Measurements from ENCODE around the gene EXOC1.

DNA sequence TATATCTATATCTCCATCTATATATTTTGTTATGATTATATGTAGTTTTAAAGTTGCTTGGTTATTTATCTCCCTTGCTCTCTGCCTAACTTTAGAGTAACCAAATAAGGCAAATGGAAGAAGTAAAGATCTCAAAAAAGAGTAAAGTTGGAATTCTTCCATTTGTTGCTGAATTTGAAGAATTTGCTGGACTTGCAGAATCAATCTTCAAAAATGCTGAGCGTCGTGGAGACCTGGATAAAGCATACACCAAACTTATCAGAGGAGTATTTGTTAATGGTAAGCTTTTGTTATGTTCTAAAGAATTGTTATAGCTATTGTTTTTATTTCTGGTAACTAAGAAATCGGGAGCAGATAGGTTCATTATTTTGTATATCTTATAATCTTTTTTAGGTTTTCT lies 43.2 kb downstream of the EXOC1 start:
- TF ChIP-seq NFIC (IDR thresholded peaks at IDR 0.05) (no peak), TEAD4 (IDR thresholded peaks at IDR 0.05) (no peak), TAF1 (IDR thresholded peaks at IDR 0.05; ENCODE audit: low read depth) (no peak), ZBTB7A (IDR thresholded peaks at IDR 0.05; ENCODE audit: low read depth) (no peak), EP300 (IDR thresholded peaks at IDR 0.05; ENCODE audit: borderline replicate concordance) (no peak), CEBPB (IDR thresholded peaks at IDR 0.05) (no peak), YY1 (IDR thresholded peaks at IDR 0.05; ENCODE audit: low read depth) (no peak), RAD21 (IDR thresholded peaks at IDR 0.05; ENCODE audit: low read depth) (no peak), CREB1 (IDR thresholded peaks at IDR 0.05; ENCODE audit: low read depth) (no peak), FOXM1 (IDR thresholded peaks at IDR 0.05; ENCODE audit: borderline replicate concordance, low read depth) (no peak)
- TF ChIP-seq, protein P1, sequence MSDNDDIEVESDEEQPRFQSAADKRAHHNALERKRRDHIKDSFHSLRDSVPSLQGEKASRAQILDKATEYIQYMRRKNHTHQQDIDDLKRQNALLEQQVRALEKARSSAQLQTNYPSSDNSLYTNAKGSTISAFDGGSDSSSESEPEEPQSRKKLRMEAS (IDR thresholded peaks at IDR 0.05): no peak
- TF ChIP-seq, protein P2, sequence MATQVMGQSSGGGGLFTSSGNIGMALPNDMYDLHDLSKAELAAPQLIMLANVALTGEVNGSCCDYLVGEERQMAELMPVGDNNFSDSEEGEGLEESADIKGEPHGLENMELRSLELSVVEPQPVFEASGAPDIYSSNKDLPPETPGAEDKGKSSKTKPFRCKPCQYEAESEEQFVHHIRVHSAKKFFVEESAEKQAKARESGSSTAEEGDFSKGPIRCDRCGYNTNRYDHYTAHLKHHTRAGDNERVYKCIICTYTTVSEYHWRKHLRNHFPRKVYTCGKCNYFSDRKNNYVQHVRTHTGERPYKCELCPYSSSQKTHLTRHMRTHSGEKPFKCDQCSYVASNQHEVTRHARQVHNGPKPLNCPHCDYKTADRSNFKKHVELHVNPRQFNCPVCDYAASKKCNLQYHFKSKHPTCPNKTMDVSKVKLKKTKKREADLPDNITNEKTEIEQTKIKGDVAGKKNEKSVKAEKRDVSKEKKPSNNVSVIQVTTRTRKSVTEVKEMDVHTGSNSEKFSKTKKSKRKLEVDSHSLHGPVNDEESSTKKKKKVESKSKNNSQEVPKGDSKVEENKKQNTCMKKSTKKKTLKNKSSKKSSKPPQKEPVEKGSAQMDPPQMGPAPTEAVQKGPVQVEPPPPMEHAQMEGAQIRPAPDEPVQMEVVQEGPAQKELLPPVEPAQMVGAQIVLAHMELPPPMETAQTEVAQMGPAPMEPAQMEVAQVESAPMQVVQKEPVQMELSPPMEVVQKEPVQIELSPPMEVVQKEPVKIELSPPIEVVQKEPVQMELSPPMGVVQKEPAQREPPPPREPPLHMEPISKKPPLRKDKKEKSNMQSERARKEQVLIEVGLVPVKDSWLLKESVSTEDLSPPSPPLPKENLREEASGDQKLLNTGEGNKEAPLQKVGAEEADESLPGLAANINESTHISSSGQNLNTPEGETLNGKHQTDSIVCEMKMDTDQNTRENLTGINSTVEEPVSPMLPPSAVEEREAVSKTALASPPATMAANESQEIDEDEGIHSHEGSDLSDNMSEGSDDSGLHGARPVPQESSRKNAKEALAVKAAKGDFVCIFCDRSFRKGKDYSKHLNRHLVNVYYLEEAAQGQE (IDR thresholded peaks at IDR 0.05; ENCODE audit: low read depth): no peak
- TF ChIP-seq, protein P3, sequence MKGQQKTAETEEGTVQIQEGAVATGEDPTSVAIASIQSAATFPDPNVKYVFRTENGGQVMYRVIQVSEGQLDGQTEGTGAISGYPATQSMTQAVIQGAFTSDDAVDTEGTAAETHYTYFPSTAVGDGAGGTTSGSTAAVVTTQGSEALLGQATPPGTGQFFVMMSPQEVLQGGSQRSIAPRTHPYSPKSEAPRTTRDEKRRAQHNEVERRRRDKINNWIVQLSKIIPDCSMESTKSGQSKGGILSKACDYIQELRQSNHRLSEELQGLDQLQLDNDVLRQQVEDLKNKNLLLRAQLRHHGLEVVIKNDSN (IDR thresholded peaks at IDR 0.05): no peak
